HG03060 (cell line): ENCODE results near the gene PTCSC3.

Experiments used
- ATAC-seq: cut with Tn5 transposase; IDR thresholded peaks from one replicate; pipeline ENCODE4 v1.9.1; 2021; ENCODE audit warnings: low read depth, moderate number of reproducible peaks; ENCODE audit not compliant: unreplicated experiment

PTCSC3 gene

GRCh38 chr14:36176524-36176923 is at the start of gene PTCSC3:
Gene PTCSC3 (minus strand): TSS chr14:36176722.
- no peak for ATAC-seq

- ATAC-seq, result no peak
These were observed 49.6 kb upstream of the PTCSC3 start for GRCh38 chr14:36226164-36226563.

- ATAC-seq, result no peak
These were observed 47.7 kb upstream of the PTCSC3 start for GRCh38 chr14:36224176-36224575.

GRCh38 chr14:36223558-36223957 is 47.0 kb upstream of the PTCSC3 start:
- ATAC-seq, result no peak

GRCh38 chr14:36222952-36223468 is 46.5 kb upstream of the PTCSC3 start:
- ATAC-seq, result no peak

GRCh38 chr14:36222337-36222736 is 45.8 kb upstream of the PTCSC3 start:
- no peak for ATAC-seq

GRCh38 chr14:36221112-36221511 is 44.6 kb upstream of the PTCSC3 start:
- no peak for ATAC-seq

- ATAC-seq, result no peak
These were observed 41.2 kb upstream of the PTCSC3 start for GRCh38 chr14:36217732-36218131.

- ATAC-seq, result no peak
These were observed 40.5 kb upstream of the PTCSC3 start for GRCh38 chr14:36217027-36217426.

GRCh38 chr14:36215217-36215598 is 38.7 kb upstream of the PTCSC3 start:
- no peak for ATAC-seq

GRCh38 chr14:36214476-36215216 is 38.1 kb upstream of the PTCSC3 start:
- ATAC-seq, result no peak

- ATAC-seq, result no peak
These were observed 36.5 kb upstream of the PTCSC3 start for GRCh38 chr14:36212987-36213386.

GRCh38 chr14:36212577-36212976 is 36.1 kb upstream of the PTCSC3 start:
- ATAC-seq, result no peak

- ATAC-seq, result no peak
These were observed 32.3 kb upstream of the PTCSC3 start for GRCh38 chr14:36208690-36209278.

- no peak for ATAC-seq
These were observed 31.0 kb upstream of the PTCSC3 start for GRCh38 chr14:36207500-36207899.

- no peak for ATAC-seq
These were observed 28.0 kb upstream of the PTCSC3 start for GRCh38 chr14:36204461-36205073.

- no peak for ATAC-seq
These were observed 21.9 kb upstream of the PTCSC3 start for GRCh38 chr14:36198378-36198777.

- no peak for ATAC-seq
These were observed 18.1 kb upstream of the PTCSC3 start for GRCh38 chr14:36194663-36195062.

- ATAC-seq, result no peak
These were observed 16.0 kb upstream of the PTCSC3 start for GRCh38 chr14:36192530-36192929.

- no peak for ATAC-seq
These were observed 6.9 kb upstream of the PTCSC3 start for GRCh38 chr14:36183402-36183801.

- ATAC-seq, result no peak
These were observed 4.9 kb upstream of the PTCSC3 start for GRCh38 chr14:36181417-36181816.

GRCh38 chr14:36177489-36177888 is 967 bp upstream of the PTCSC3 start:
- no peak for ATAC-seq
